Common myeloid progenitor, CD34-positive (primary cell): ENCODE results near the gene HAGHL.
"Not testable (repeated sequence)": the region's sequence is repeated elsewhere in the genome, so short reads cannot be mapped to it uniquely, and the experiment has no call there.

ENCODE experiments used
- CTCF ChIA-PET: fragments of 350-600 bp; sonication (Branson Sonifier 250); formaldehyde crosslinking; loops from one replicate; lab custom pipeline; 2021; ENCODE audit warnings: antibody characterized with exemption; lab: Charles Lee
- POLR2A ChIA-PET: fragments of 350-600 bp; sonication (Branson Sonifier 250); formaldehyde crosslinking; loops from one replicate; lab custom pipeline; 2021; ENCODE audit warnings: antibody characterized with exemption; lab: Charles Lee
- DNase-seq, 3 donors: peaks; one replicate each; pipeline versions ENCODE4 v3.0.0 to v3.0.0-alpha.2; 2013
- H3K27ac ChIP-seq, 2 experiments: 1 replicate in 1 of 2; 2 replicates in 1 of 2; pipeline ENCODE4 v1.7.0; 2013; ENCODE audit warnings: inconsistent platforms in 2 of 2, low read length in 2 of 2, mild to moderate bottlenecking in 2 of 2, low read depth in 1 of 2, moderate library complexity in 1 of 2; ENCODE audit not compliant: severe bottlenecking in 2 of 2, insufficient read depth in 1 of 2, poor library complexity in 1 of 2
- H3K27me3 ChIP-seq, 5 experiments: replicated peaks in 2 of 5; 1 replicate in 3 of 5; 2 replicates in 2 of 5; pipeline versions ENCODE4 v1.6.1 to v1.7.0; 2013; ENCODE audit warnings: low read length in 4 of 5, mild to moderate bottlenecking in 2 of 5, moderate library complexity in 2 of 5, inconsistent platforms in 1 of 5; ENCODE audit not compliant: insufficient read depth in 5 of 5, control insufficient read depth in 4 of 5
- H3K36me3 ChIP-seq, 4 experiments: 1 replicate in 2 of 4; 2 replicates in 2 of 4; pipeline versions ENCODE4 v1.6.1 to v1.7.0; 2013; ENCODE audit warnings: low read length in 3 of 4, control low read depth in 1 of 4, mild to moderate bottlenecking in 1 of 4; ENCODE audit not compliant: control insufficient read depth in 4 of 4, insufficient read depth in 4 of 4
- H3K4me1 ChIP-seq, 4 experiments: 1 replicate in 3 of 4; 2 replicates in 1 of 4; pipeline versions ENCODE4 v1.6.1 to v1.7.1; 2013; ENCODE audit warnings: low read length in 3 of 4, mild to moderate bottlenecking in 3 of 4, control low read depth in 1 of 4, inconsistent platforms in 1 of 4, moderate library complexity in 1 of 4; ENCODE audit not compliant: control insufficient read depth in 4 of 4, insufficient read depth in 4 of 4; ENCODE audit errors: control extremely low read depth in 1 of 4
- H3K4me3 ChIP-seq, 7 experiments: 1 replicate in 4 of 7; 2 replicates in 3 of 7; pipeline versions ENCODE4 v1.5.1 to v1.7.0; 2013; ENCODE audit warnings: mild to moderate bottlenecking in 7 of 7, low read length in 6 of 7, moderate library complexity in 6 of 7, inconsistent platforms in 2 of 7, low read depth in 2 of 7, control low read depth in 1 of 7; ENCODE audit not compliant: insufficient read depth in 4 of 7, control insufficient read depth in 1 of 7; ENCODE audit errors: extremely low read depth in 1 of 7
- H3K9me3 ChIP-seq, 5 experiments: 1 replicate in 4 of 5; 2 replicates in 1 of 5; pipeline versions ENCODE4 v1.6.1 to v1.7.1; 2013; ENCODE audit warnings: low read length in 4 of 5, mild to moderate bottlenecking in 2 of 5, inconsistent platforms in 1 of 5, low read depth in 1 of 5, moderate library complexity in 1 of 5; ENCODE audit not compliant: control insufficient read depth in 4 of 5, insufficient read depth in 2 of 5; ENCODE audit errors: control extremely low read depth in 1 of 5
- WGBS: methylation state at CpG from one replicate; pipeline ENCODE4 v1.1.5; 2013; ENCODE audit not compliant: insufficient coverage; 5-methylcytosine and 5-hydroxymethylcytosine counted together

The HAGHL gene

GRCh38 chr16:776298-776697 lies 49.4 kb downstream of the HAGHL start:
- H3K27ac ChIP-seq, POLR2A ChIA-PET, H3K36me3 ChIP-seq, H3K4me1 ChIP-seq, H3K9me3 ChIP-seq, H3K4me3 ChIP-seq, DNase-seq: not testable (repeated sequence)
- CTCF ChIA-PET = interaction anchor here (1.5 kb wide), 1 partner anchor 9 kb away, joined by 3 read pairs; no protein-coding TSS in a partner anchor
- 97% methylated on average over 8 of the region's 10 CpGs for WGBS
- peaks cover 0 to 14% (median 3%) of the 10 kb centered on the region in 5 experiments for H3K27me3 ChIP-seq

DNA sequence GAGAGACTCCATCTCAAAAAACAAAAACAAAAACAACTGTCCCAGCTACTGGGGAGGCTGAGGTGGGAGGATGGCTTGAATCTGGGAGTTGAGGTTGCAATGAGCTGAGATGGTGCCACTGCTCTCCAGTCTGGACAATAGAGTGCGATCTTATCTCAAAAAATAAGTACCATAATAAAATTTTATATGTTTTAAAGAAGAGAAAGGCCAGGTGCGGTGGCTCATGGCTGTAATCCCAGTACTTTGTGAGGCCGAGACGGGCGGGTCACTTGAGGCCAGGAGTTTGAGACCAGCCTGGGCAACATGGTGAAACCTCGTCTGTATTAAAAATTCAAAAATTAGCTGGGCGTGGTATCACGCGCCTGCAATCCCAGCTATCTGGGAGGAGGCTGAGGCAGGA lies 49.9 kb downstream of the HAGHL start:
- ChIA-PET CTCF (interaction anchor here (0.9 to 1.5 kb wide), 2 partner anchors 8 to 65 kb away, joined by 3 to 4 read pairs; no protein-coding TSS in a partner anchor), POLR2A (no interaction called here)
- WGBS = 98% methylated on average over 8 of the region's 9 CpGs
- Histone ChIP-seq H3K27me3 (peaks cover 0 to 15% (median 3%) of the 10 kb centered on the region in 5 experiments), H3K4me3 (no peak overlapping the region), H3K9me3 (no peaks in the 10 kb centered on the region), H3K27ac (no peak overlapping the region), H3K4me1 (peaks cover 0 to 14% (median 6%) of the 10 kb centered on the region in 4 experiments), H3K36me3 (no peaks in the 10 kb centered on the region)
- no peak for DNase-seq

GRCh38 chr16:777826-778225 lies 50.9 kb downstream of the HAGHL start:
- peaks cover 0 to 18% (median 3%) of the 10 kb centered on the region in 5 experiments for H3K27me3 ChIP-seq
- H3K4me1 ChIP-seq = peaks cover 0 to 14% (median 6%) of the 10 kb centered on the region in 4 experiments
- CTCF ChIA-PET = no interaction called here
- no peaks in the 10 kb centered on the region for H3K9me3 ChIP-seq
- H3K36me3 ChIP-seq = no peaks in the 10 kb centered on the region
- WGBS = 18% methylated on average over 13 of the region's 16 CpGs
- no peak for DNase-seq
- no peak overlapping the region for H3K27ac ChIP-seq
- H3K4me3 ChIP-seq = no peak overlapping the region
- POLR2A ChIA-PET = no interaction called here

DNA sequence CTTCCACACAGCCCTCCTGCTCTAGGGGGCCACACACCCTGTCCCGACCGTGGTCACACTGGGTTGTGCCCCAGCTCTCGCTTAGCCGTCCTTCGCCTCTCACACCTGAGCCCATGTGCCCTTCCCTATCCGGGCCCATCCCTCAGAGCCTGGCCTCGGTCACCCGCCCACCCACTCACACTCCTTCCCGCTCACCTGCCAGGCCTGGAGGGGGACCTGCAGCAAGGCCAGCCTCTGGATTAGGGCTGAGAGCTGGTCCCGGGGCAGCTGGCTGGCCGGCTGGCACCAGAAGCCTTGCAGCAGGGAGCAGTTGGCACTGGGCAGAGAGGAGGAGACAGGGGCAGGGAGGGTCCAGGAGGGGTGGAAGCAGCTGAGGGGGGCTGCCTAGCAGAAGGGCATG lies 51.5 kb downstream of the HAGHL start:
- Histone ChIP-seq H3K27me3 (peaks cover 0 to 18% (median 3%) of the 10 kb centered on the region in 5 experiments), H3K4me3 (no peak overlapping the region), H3K4me1 (peaks cover 0 to 14% (median 6%) of the 10 kb centered on the region in 4 experiments), H3K9me3 (no peaks in the 10 kb centered on the region), H3K27ac (no peak overlapping the region), H3K36me3 (no peaks in the 10 kb centered on the region)
- 95% methylated on average over 11 of the region's 11 CpGs for WGBS
- DNase-seq = no peak
- CTCF ChIA-PET = no interaction called here
- POLR2A ChIA-PET = no interaction called here

GRCh38 chr16:778909-779527 lies 52.1 kb downstream of the HAGHL start:
- POLR2A ChIA-PET = no interaction called here
- WGBS = 91% methylated on average over 5 of the region's 6 CpGs
- Histone ChIP-seq H3K27me3 (peaks cover 0 to 18% (median 3%) of the 10 kb centered on the region in 5 experiments), H3K4me3 (no peak overlapping the region), H3K9me3 (no peaks in the 10 kb centered on the region), H3K36me3 (no peaks in the 10 kb centered on the region), H3K4me1 (peaks cover 0 to 14% (median 6%) of the 10 kb centered on the region in 4 experiments), H3K27ac (no peak overlapping the region)
- no peak for DNase-seq
- CTCF ChIA-PET = no interaction called here
